GM12872 (cell line): ENCODE data around the gene RIPK1.
A peak's percentile ranks its signal among the peaks of the same experiment; 100 is the strongest.

Experiments used
- TF ChIP-seq, protein P1 (sequence below): IDR thresholded peaks from 3 replicates; pipeline ENCODE4 v1.5.1; 2011; ENCODE audit warnings: low read depth, mild to moderate bottlenecking, low read length, moderate library complexity; ENCODE audit not compliant: insufficient read depth

The RIPK1 gene

DNA sequence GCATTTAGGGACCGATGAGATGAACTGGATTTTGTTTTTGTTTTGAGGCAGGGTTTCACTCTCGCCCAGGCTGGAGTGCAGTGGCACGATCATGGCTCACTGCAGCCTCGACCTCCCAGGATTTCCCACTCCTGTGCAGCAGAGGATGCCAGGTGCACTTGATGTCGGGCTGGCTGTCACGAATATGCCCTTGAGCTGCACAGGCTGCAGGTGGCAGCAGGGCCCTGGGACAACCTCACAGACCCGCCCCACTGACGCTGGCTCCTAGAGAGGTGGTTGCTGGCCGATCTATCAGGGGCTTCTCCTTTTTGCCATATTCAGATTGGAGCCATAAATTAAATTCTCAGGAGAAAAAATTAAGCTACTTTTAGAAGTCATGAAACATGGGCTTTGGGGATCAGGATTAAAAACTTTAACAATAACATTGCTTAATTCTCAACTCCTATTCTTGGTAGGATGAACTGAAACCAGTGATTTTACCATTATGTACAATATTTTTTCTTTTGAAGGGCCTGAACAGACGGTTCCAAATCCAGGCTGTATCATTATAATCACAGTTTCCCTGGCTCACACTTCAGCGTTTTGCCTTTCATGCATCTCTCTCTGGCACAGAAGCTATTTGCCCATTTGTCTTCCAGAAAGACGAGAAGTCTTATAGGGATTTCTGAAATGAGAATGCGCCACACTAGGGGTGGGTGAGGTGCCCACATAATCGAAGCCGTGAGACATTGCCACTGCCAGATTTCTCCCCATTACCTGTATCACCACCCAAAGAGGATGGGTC, 36.2 kb upstream of the RIPK1 start:
- TF ChIP-seq, protein P1, sequence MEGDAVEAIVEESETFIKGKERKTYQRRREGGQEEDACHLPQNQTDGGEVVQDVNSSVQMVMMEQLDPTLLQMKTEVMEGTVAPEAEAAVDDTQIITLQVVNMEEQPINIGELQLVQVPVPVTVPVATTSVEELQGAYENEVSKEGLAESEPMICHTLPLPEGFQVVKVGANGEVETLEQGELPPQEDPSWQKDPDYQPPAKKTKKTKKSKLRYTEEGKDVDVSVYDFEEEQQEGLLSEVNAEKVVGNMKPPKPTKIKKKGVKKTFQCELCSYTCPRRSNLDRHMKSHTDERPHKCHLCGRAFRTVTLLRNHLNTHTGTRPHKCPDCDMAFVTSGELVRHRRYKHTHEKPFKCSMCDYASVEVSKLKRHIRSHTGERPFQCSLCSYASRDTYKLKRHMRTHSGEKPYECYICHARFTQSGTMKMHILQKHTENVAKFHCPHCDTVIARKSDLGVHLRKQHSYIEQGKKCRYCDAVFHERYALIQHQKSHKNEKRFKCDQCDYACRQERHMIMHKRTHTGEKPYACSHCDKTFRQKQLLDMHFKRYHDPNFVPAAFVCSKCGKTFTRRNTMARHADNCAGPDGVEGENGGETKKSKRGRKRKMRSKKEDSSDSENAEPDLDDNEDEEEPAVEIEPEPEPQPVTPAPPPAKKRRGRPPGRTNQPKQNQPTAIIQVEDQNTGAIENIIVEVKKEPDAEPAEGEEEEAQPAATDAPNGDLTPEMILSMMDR, result peak; percentile 18; the same call in 1 of the 3 replicates

DNA sequence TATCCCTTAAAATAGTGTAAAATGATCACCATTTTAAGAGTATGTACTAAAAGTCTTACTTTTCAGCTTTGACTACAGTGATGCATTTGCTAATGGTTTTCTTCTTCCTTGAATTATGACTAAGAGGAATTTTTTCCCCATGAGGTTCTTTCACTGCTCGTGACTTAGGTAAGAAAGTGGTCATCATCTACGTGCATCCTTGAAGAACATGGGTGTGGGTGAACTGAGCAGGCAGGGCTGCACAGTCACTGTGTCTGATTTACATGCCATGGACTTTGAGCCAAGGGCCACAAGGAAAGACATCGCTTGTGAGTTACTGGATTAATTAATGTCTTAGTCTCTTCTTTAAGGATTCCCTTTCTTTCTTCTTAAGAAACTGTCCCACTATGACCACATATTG, 35.3 kb upstream of the RIPK1 start:
- TF ChIP-seq, protein P1, result no peak

DNA sequence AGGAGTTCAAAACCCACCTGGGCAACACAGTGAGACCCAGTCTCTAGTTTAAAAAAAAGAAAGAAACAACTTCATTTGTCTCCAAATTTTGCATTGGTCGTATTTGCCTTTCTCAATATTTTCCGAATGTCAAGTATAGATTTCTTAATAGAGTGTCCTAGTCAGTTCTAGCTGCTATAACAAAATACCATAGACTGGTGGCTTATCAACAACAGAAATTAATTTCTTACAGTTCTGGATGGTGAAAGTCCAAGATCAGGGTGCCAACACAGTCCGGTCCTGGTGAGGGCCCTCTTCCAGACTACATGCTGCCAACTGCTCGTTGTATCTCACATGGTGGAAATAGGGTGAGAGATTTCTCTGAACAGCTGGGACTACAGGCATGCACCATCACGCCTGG, 34.6 kb upstream of the RIPK1 start:
- TF ChIP-seq, protein P1, result no peak

DNA sequence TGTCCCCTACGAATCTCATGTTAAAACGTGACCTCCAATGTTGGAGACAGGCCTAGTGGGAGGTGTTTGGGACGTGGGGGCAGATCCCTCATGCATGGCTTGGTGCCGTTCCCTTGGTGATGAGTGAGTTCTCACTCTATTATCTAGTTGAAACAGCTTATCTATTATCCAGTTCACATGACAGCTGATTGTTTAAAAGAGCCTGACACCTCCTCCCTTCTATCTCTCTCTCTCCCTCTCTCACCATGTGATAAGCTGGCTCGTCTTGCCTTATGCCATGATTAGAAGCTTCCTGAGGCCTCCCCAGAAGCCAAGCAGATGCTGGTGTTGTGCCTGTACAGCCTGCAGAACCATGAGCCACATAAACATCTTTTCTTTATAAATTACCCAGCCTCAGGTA, 32.9 kb upstream of the RIPK1 start:
- TF ChIP-seq, protein P1, result no peak

DNA sequence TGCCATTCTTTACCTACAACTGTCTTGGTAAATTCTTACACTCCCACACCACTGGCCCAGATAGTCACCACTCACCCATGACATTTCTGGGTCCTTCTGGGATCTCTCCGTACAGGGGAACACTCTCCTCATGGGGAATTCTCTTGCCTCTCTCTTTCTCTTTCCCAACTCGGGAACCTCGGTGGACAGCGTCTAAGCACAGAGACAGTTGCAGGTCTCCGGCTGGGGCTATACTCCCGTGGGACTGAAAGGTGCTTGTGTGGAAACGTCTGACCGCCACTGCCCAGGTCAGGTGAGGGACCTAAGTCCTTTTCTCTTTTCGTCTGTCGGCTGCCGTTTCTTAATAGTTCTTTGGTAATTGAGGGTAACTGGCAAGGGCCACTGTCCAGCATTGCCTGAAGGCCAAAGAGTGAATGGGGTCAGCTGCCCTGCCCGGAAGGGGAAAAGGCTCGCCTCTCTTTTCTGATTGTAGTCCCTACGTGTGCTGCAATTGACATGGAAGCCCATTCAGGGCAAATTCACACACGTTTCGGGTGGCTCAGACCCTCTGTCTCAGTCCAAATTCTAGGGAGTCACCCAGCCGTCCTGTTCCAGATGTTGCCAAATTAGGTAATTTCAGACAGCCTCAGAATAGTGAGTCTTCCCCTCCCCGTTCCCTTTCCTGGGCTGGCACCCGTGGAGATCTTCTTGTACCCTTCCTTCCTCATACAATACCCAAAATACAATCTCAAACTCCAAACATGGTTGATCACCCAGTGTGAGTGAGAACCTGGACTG, 31.2 kb upstream of the RIPK1 start:
- TF ChIP-seq, protein P1, result no peak

DNA sequence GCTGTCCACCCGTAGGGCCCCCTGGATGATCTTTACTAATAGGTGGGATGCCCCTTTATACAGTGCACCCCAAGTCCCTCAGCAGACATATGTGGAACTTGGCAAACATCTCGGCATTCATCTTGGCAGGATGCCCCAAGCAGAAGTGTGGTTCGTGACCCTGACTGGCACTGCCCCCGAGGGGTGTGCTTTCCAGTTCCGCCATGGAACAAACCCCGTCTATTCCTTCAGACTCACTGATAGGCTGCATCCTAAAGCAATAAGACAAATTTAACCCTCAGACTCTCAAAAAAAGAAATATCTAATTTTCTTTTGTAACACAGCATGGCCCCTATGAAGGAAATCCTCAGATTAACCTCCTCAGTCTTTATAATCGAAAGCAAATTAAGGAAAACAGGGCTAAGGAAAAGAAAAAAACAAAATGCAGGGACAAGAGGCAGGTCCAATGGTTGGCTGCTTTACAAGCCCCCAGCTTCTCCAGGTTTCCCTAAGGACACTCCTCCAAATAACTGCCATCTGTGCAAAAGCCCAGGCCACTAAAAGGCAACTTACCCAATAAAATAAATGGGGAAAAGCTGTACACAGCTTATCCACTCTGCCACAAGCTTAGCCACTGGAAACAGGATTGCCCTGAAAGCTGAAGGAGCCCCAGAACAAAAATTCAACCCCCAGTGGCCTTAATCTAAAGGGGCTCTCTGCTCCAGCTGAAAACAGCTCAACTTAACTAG, 30.5 kb upstream of the RIPK1 start:
- TF ChIP-seq, protein P1, result no peak

DNA sequence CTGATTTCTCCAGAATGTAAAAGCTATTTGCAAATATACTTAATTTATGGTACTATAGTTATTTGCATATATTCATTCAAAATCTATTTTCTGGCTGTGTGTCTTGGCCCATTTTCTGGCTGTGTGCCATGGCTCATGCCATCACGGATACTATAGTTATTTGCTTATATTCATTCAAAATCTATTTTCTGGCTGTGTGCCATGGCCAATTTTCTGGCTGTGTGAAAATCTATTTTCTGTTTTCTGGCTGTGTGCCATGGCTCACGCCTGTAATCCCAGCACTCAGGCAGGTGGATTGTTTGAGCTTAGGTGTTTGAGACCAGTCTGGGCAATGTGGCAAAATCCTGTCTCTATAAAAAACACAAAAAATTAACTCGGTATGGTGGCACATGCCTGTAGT, 28.9 kb upstream of the RIPK1 start:
- TF ChIP-seq, protein P1, result no peak
